Measurements from ENCODE around the gene SLC35B4.

The SLC35B4 gene

GRCh38 chr7:134254311-134254710 is 62.4 kb downstream of the SLC35B4 start:
- FAIRE-seq (no peak), DNase-seq (ENCODE audit: insufficient read length, low spot score) (no peak)
- TF ChIP-seq, protein P1, sequence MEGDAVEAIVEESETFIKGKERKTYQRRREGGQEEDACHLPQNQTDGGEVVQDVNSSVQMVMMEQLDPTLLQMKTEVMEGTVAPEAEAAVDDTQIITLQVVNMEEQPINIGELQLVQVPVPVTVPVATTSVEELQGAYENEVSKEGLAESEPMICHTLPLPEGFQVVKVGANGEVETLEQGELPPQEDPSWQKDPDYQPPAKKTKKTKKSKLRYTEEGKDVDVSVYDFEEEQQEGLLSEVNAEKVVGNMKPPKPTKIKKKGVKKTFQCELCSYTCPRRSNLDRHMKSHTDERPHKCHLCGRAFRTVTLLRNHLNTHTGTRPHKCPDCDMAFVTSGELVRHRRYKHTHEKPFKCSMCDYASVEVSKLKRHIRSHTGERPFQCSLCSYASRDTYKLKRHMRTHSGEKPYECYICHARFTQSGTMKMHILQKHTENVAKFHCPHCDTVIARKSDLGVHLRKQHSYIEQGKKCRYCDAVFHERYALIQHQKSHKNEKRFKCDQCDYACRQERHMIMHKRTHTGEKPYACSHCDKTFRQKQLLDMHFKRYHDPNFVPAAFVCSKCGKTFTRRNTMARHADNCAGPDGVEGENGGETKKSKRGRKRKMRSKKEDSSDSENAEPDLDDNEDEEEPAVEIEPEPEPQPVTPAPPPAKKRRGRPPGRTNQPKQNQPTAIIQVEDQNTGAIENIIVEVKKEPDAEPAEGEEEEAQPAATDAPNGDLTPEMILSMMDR (IDR thresholded peaks at IDR 0.05; ENCODE audit: insufficient read depth, missing control alignments), result peak; percentile 16

DNA sequence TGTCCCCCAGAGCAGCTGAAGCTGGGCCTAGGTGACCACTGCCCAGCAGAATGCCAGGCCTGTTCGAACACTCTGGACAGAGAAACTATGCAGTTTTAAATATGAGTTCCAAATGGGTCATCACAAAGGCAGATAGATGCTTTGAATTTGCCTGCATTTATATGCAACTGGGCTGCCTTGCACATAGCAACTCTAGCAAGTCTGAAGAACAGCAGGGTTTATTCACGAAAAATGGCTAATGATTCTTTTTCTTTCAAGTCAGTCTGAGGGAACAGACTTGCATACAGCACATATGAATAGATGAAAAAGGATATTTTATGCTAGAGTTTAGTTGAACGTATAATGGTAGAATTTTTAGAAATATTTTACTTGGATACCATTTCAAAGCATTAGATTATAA is 68.5 kb downstream of the SLC35B4 start:
- DNase-seq (ENCODE audit: insufficient read length, low spot score) (no peak), FAIRE-seq (no peak)
- TF ChIP-seq, protein P1 (IDR thresholded peaks at IDR 0.05; ENCODE audit: insufficient read depth, missing control alignments), result no peak

GRCh38 chr7:134246761-134247160 is 70.0 kb downstream of the SLC35B4 start:
- no peak for DNase-seq (ENCODE audit: insufficient read length, low spot score)
- TF ChIP-seq, protein P1 (IDR thresholded peaks at IDR 0.05; ENCODE audit: insufficient read depth, missing control alignments), result no peak
- FAIRE-seq, result peak; percentile 25

GRCh38 chr7:134246347-134246746 is 70.4 kb downstream of the SLC35B4 start:
- DNase-seq (ENCODE audit: insufficient read length, low spot score) (no peak), FAIRE-seq (no peak)
- TF ChIP-seq, protein P1 (IDR thresholded peaks at IDR 0.05; ENCODE audit: insufficient read depth, missing control alignments), result no peak

- DNase-seq (ENCODE audit: insufficient read length, low spot score) (no peak), FAIRE-seq (no peak)
- TF ChIP-seq, protein P1 (IDR thresholded peaks at IDR 0.05; ENCODE audit: insufficient read depth, missing control alignments), result no peak
Observed at GRCh38 chr7:134245253-134245652, 71.5 kb downstream of the SLC35B4 start.
